Naive thymus-derived CD4-positive, alpha-beta T cell (primary cell): ENCODE results near the gene MYBPC3. TPM values are rescaled to one million over a fixed set of nuclear protein-coding genes. Genes with fewer than 3 reads are reported as not detected.

Source experiments
- ATAC-seq: fragments of 150-1000 bp; cut with Tn5 transposase; 2 replicates; pipeline ENCODE4 v1.10.0; 2021; ENCODE audit warnings: mild to moderate bottlenecking, moderate library complexity
- CTCF ChIA-PET: fragments of 350-600 bp; sonication (Branson Sonifier 250); formaldehyde crosslinking; loops from one replicate; lab custom pipeline; 2021; ENCODE audit warnings: antibody characterized with exemption; lab: Charles Lee
- POLR2A ChIA-PET: fragments of 350-600 bp; sonication (Branson Sonifier 250); formaldehyde crosslinking; loops from one replicate; lab custom pipeline; 2021; ENCODE audit warnings: antibody characterized with exemption, inconsistent platforms; lab: Charles Lee
- DNase-seq, 9 donors: peaks; one replicate each; pipeline versions ENCODE4 v3.0.0 to v3.0.0-alpha.2; 2020 to 2022; ENCODE audit warnings: mixed read lengths in 1 of 9
- H3K27ac ChIP-seq: one replicate; pipeline ENCODE4 v1.7.0; 2013; ENCODE audit warnings: mild to moderate bottlenecking, low read depth, low read length, moderate library complexity
- H3K27me3 ChIP-seq, 2 donors: one replicate each; pipeline ENCODE4 v1.7.0; 2013; ENCODE audit warnings: low read length in 2 of 2, mild to moderate bottlenecking in 2 of 2, moderate library complexity in 2 of 2; ENCODE audit not compliant: control insufficient read depth in 2 of 2, insufficient read depth in 2 of 2
- H3K36me3 ChIP-seq, 3 experiments: 1 replicate in 2 of 3; 2 replicates in 1 of 3; pipeline ENCODE4 v1.7.0; 2013; ENCODE audit warnings: low read length in 3 of 3, mild to moderate bottlenecking in 3 of 3, moderate library complexity in 1 of 3; ENCODE audit not compliant: insufficient read depth in 3 of 3, control insufficient read depth in 2 of 3
- H3K4me1 ChIP-seq, 2 donors: one replicate each; pipeline ENCODE4 v1.7.0; 2013; ENCODE audit warnings: low read length in 2 of 2, mild to moderate bottlenecking in 2 of 2, moderate library complexity in 1 of 2; ENCODE audit not compliant: control insufficient read depth in 2 of 2, insufficient read depth in 2 of 2
- H3K4me3 ChIP-seq: 2 replicates; pipeline ENCODE4 v1.7.0; 2013; ENCODE audit warnings: mild to moderate bottlenecking, low read length
- H3K9me3 ChIP-seq, 3 experiments: 1 replicate in 2 of 3; 2 replicates in 1 of 3; pipeline ENCODE4 v1.7.0; 2013; ENCODE audit warnings: low read length in 3 of 3; ENCODE audit not compliant: control insufficient read depth in 2 of 3
- H3K27ac Mint-ChIP-seq, 9 donors: one replicate each; pipeline ENCODE4 v1.8.0; 2020 to 2022; ENCODE audit warnings: mixed read lengths in 9 of 9, mild to moderate bottlenecking in 8 of 9, moderate library complexity in 5 of 9, inconsistent platforms in 2 of 9
- H3K27me3 Mint-ChIP-seq, 5 donors: one replicate each; pipeline ENCODE4 v1.8.0; 2021 to 2022; ENCODE audit warnings: mixed read lengths in 5 of 5, mild to moderate bottlenecking in 1 of 5
- H3K36me3 Mint-ChIP-seq, 5 donors: one replicate each; pipeline ENCODE4 v1.8.0; 2020 to 2022; ENCODE audit warnings: mixed read lengths in 5 of 5, mild to moderate bottlenecking in 3 of 5, inconsistent platforms in 1 of 5
- H3K4me1 Mint-ChIP-seq, 7 donors: one replicate each; pipeline ENCODE4 v1.8.0; 2020 to 2022; ENCODE audit warnings: mixed read lengths in 7 of 7, mild to moderate bottlenecking in 3 of 7, inconsistent platforms in 1 of 7
- H3K4me3 Mint-ChIP-seq, 10 donors: one replicate each; pipeline ENCODE4 v1.8.0; 2020 to 2022; ENCODE audit warnings: mild to moderate bottlenecking in 10 of 10, mixed read lengths in 10 of 10, moderate library complexity in 6 of 10, inconsistent platforms in 2 of 10
- H3K9me3 Mint-ChIP-seq, 11 donors: one replicate each; pipeline ENCODE4 v1.8.0; 2020 to 2022; ENCODE audit warnings: mixed read lengths in 11 of 11, mild to moderate bottlenecking in 4 of 11, inconsistent platforms in 1 of 11, moderate library complexity in 1 of 11
- intact Hi-C, 2 donors: fragments of 100-400 bp; cut with micrococcal nuclease; formaldehyde crosslinking; loops; one replicate each; pipeline ENCODE4 v1.15.1; 2023
- polyA plus RNA-seq, 2 donors: library from polyadenylated mRNA; unstranded; fragments of 300-500 nt; fragmentation: Illumina TruSeq; gene quantifications; one replicate each; pipeline ENCODE4 v1.2.3, GENCODE V29; 2021
- total RNA-seq, 6 experiments: library from RNA in 5 of 6; stranded (reverse) in 5 of 6; gene quantifications; 1 replicate in 5 of 6; 2 replicates in 1 of 6; pipeline ENCODE4 v1.2.3 and lab custom pipeline; 2021 to 2026

Gene MYBPC3
- total and polyA plus RNA-seq, 7 experiments from 2014 or later, result 0.16 to 0.86 TPM; not detected in 5

DNA sequence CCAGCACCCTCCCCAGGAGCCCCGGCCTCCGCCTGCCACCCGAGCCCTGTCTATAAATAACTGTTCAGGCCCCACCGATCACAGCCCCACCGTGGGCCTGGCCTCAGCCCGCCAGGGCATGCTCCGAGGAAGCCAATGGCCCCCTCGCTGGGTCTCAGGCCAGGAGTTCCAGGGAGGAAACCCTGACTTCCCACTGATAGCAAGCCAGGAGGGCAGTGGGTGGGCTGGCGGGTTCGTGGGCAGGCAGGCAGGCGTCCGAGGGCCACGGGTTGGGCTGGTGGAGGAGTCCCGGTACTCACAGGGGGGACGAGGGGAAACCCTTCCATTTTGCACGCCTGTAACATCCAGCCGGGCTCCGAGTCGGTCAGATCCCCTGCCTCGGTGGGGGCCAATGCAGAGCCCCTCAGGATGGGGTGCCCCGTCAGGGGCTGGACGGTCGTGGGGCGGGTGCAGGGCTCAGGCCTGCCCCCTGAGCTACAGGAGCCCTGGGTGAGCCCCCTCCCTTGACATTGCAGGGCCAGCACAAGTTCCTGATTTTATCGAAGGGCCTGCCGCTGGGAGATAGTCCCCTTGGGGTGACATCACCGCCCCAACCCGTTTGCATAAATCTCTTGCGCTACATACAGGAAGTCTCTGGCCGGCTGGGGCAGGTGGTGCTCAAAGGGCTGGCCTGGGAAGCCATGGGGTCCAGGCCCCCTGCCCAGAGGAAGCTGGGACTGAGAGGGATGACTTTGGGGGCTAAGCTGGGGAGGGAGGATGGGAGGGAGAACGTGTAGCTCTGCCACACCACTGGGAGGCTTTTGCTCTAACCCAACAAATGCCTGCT, 25.7 kb upstream of the MYBPC3 start, which contains the start of gene SPI1:
TSS of gene SPI1 (minus strand) at position 538 of the 826 bp plus-strand sequence. CDS start at position 344, 194 bp downstream.
- Histone ChIP-seq H3K9me3 (no peaks in the 10 kb centered on the region), H3K4me3 (no peak within 1 kb of the TSS), H3K4me1 (peaks cover 0 to 3% of the 10 kb centered on the region in 2 donors), H3K27ac (no peak within 1 kb of the TSS), H3K36me3 (no peaks in the 10 kb centered on the region), H3K27me3 (no peaks in the 10 kb centered on the region)
- ChIA-PET POLR2A (interaction anchor here (0.6 to 2.9 kb wide), 8 partner anchors 10 to 1263 kb away, joined by 3 to 7 read pairs (median 3); no protein-coding TSS in a partner anchor), CTCF (interaction anchor here (0.6 to 1.5 kb wide), 4 partner anchors 11 to 38 kb away, joined by 3 to 4 read pairs (median 3); no protein-coding TSS in a partner anchor)
- peaks cover 0 to 23% (median 4%) of the 10 kb centered on the region in 7 donors for H3K4me1 Mint-ChIP-seq
- no peaks in the 10 kb centered on the region for H3K9me3 Mint-ChIP-seq
- H3K4me3 Mint-ChIP-seq, result peak within 1 kb of the TSS in 1 of 10 donors; percentile 27
- no peak for DNase-seq
- H3K27me3 Mint-ChIP-seq, result no peaks in the 10 kb centered on the region
- ATAC-seq, result peak; percentile 77
- H3K27ac Mint-ChIP-seq, result peak within 1 kb of the TSS in 3 of 9 donors; percentile 31 to 63 (median 34)
- H3K36me3 Mint-ChIP-seq, result no peaks in the 10 kb centered on the region
- intact Hi-C loops, result no loop called here

- Mint-ChIP-seq H3K4me1 (peaks cover 0 to 18% (median 4%) of the 10 kb centered on the region in 7 donors), H3K4me3 (peak overlapping the region in 1 of 10 donors; percentile 27), H3K27me3 (no peaks in the 10 kb centered on the region), H3K27ac (peak overlapping the region in 2 of 9 donors; percentile 34 to 63), H3K9me3 (no peaks in the 10 kb centered on the region), H3K36me3 (no peaks in the 10 kb centered on the region)
- Histone ChIP-seq H3K4me3 (no peak overlapping the region), H3K4me1 (peaks cover 0 to 3% of the 10 kb centered on the region in 2 donors), H3K9me3 (no peaks in the 10 kb centered on the region), H3K27ac (no peak overlapping the region), H3K27me3 (no peaks in the 10 kb centered on the region), H3K36me3 (no peaks in the 10 kb centered on the region)
- intact Hi-C loops, result no loop called here
- ChIA-PET POLR2A (interaction anchor here (0.6 to 2.9 kb wide), 2 partner anchors 10 to 21 kb away, joined by 3 to 7 read pairs; no protein-coding TSS in a partner anchor), CTCF (interaction anchor here (1.5 kb wide), 1 partner anchor 11 kb away, joined by 3 read pairs; no protein-coding TSS in a partner anchor)
- no peak for DNase-seq
- ATAC-seq, result no peak
These were observed 25.1 kb upstream of the MYBPC3 start for GRCh38 chr11:47377571-47378009.

DNA sequence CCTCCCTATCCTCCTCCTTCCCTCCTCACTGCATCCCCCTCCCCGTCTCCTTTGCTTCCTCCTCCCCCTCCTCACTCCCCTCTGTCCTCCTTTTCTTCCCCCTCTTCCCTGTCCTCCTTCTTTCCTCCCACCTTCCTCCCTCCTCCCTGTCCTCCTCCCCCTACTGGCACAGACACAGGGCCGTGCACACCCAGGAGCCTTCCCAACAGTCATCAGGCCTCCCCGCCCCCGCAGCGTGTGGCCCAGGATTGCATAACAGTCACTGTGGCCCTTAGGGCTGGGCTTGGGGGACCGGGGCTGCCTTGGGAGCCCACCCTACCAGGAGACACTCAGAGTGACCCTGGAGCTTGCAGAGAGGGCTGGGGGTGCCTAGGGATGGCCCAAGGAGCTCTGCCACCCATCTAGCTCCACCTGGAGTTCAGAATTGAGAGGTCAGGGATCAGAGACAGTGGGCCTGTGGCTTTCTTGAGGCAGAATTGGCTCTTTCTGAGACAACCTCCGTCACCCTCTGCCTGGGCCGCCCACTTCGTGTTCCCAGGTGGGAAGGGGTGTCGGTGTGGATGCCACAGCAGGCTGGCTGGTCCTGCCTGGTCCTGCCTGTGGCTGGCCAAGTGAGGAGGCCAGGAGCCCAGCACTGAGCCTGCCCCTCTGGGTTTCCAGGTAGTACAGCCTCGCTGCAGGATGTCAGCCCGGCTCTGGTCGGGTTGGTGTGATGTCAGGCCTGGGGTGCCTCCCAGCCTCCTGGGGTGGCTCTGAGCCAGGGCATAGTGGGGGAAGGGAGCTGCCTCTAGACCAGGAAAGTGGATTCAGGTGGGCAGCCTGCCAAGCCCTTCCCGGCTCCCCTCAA, 24.2 kb upstream of the MYBPC3 start:
- DNase-seq, result no peak
- Histone ChIP-seq H3K4me1 (peaks cover 0 to 3% of the 10 kb centered on the region in 2 donors), H3K36me3 (no peaks in the 10 kb centered on the region), H3K4me3 (no peak overlapping the region), H3K9me3 (no peaks in the 10 kb centered on the region), H3K27ac (no peak overlapping the region), H3K27me3 (no peaks in the 10 kb centered on the region)
- Mint-ChIP-seq H3K36me3 (no peaks in the 10 kb centered on the region), H3K9me3 (no peaks in the 10 kb centered on the region), H3K4me1 (peaks cover 0 to 14% (median 0%) of the 10 kb centered on the region in 7 donors), H3K4me3 (peak overlapping the region in 1 of 10 donors; percentile 27), H3K27me3 (no peaks in the 10 kb centered on the region), H3K27ac (peak overlapping the region in 2 of 9 donors; percentile 13 to 43)
- intact Hi-C loops, result no loop called here
- ChIA-PET CTCF (interaction anchor here (1.5 kb wide), 1 partner anchor 12 kb away, joined by 3 read pairs; no protein-coding TSS in a partner anchor), POLR2A (interaction anchor here (0.7 kb wide), 1 partner anchor 76 kb away, joined by 3 read pairs; no protein-coding TSS in a partner anchor)
- ATAC-seq, result peak; percentile 20

- peaks cover 0 to 3% of the 10 kb centered on the region in 2 donors for H3K4me1 ChIP-seq
- POLR2A ChIA-PET, result no interaction called here
- no peaks in the 10 kb centered on the region for H3K36me3 Mint-ChIP-seq
These were observed 23.6 kb upstream of the MYBPC3 start for GRCh38 chr11:47376107-47376524.

GRCh38 chr11:47375546-47376085, 23.1 kb upstream of the MYBPC3 start:
- ATAC-seq, result no peak
- intact Hi-C loops, result no loop called here
- POLR2A ChIA-PET, result interaction anchor here (2.6 kb wide), 1 partner anchor 33 kb away, joined by 40 read pairs; the partner anchor contains the start of gene SLC39A13

More at GRCh38 chr11:47376107-47376524, 23.6 kb upstream of the MYBPC3 start:
- Histone ChIP-seq H3K4me3 (no peak overlapping the region), H3K9me3 (no peaks in the 10 kb centered on the region), H3K27me3 (no peaks in the 10 kb centered on the region), H3K27ac (no peak overlapping the region), H3K36me3 (no peaks in the 10 kb centered on the region)
- peaks cover 0 to 13% (median 0%) of the 10 kb centered on the region in 7 donors for H3K4me1 Mint-ChIP-seq
- peak overlapping the region in 1 of 10 donors; percentile 63 for H3K4me3 Mint-ChIP-seq
- ATAC-seq, result no peak
- peak overlapping the region in 3 of 9 donors; percentile 13 to 58 (median 43) for H3K27ac Mint-ChIP-seq
- H3K9me3 Mint-ChIP-seq, result no peaks in the 10 kb centered on the region
- DNase-seq, result no peak
- no peaks in the 10 kb centered on the region for H3K27me3 Mint-ChIP-seq
- intact Hi-C loops, result no loop called here
- CTCF ChIA-PET, result no interaction called here

More at GRCh38 chr11:47375546-47376085, 23.1 kb upstream of the MYBPC3 start:
- no peak overlapping the region for H3K27ac ChIP-seq
- H3K27me3 Mint-ChIP-seq, result no peaks in the 10 kb centered on the region
- peaks cover 0 to 3% of the 10 kb centered on the region in 2 donors for H3K4me1 ChIP-seq
- H3K4me3 Mint-ChIP-seq, result peak overlapping the region in 2 of 10 donors; percentile 63
- DNase-seq, result no peak
- H3K9me3 Mint-ChIP-seq, result no peaks in the 10 kb centered on the region
- H3K36me3 Mint-ChIP-seq, result no peaks in the 10 kb centered on the region
- H3K27me3 ChIP-seq, result no peaks in the 10 kb centered on the region
- peaks cover 0 to 12% (median 0%) of the 10 kb centered on the region in 7 donors for H3K4me1 Mint-ChIP-seq
- CTCF ChIA-PET, result interaction anchor here (1.9 to 4.4 kb wide), 3 partner anchors 13 to 24 kb away, joined by 20 to 33 read pairs (median 31); no protein-coding TSS in a partner anchor
- peak overlapping the region in 1 of 9 donors; percentile 43 for H3K27ac Mint-ChIP-seq
- no peaks in the 10 kb centered on the region for H3K36me3 ChIP-seq
- H3K4me3 ChIP-seq, result no peak overlapping the region
- no peaks in the 10 kb centered on the region for H3K9me3 ChIP-seq
